NCI-H748 (cell line): ENCODE measurements around the gene RBM15B.
"Not testable (repeated sequence)": the region's sequence is repeated elsewhere in the genome, so short reads cannot be mapped to it uniquely, and the experiment has no call there.

ENCODE experiments used
- DNase-seq: peaks from one replicate; lab custom pipeline; 2025; ENCODE audit not compliant: unreplicated experiment; lab: John Stamatoyannopoulos, UW

The RBM15B gene, protein sequence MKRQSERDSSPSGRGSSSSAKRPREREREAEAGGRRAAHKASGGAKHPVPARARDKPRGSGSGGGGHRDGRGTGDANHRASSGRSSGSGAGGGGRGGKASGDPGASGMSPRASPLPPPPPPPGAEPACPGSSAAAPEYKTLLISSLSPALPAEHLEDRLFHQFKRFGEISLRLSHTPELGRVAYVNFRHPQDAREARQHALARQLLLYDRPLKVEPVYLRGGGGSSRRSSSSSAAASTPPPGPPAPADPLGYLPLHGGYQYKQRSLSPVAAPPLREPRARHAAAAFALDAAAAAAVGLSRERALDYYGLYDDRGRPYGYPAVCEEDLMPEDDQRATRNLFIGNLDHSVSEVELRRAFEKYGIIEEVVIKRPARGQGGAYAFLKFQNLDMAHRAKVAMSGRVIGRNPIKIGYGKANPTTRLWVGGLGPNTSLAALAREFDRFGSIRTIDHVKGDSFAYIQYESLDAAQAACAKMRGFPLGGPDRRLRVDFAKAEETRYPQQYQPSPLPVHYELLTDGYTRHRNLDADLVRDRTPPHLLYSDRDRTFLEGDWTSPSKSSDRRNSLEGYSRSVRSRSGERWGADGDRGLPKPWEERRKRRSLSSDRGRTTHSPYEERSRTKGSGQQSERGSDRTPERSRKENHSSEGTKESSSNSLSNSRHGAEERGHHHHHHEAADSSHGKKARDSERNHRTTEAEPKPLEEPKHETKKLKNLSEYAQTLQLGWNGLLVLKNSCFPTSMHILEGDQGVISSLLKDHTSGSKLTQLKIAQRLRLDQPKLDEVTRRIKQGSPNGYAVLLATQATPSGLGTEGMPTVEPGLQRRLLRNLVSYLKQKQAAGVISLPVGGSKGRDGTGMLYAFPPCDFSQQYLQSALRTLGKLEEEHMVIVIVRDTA

GRCh38 chr3:51391075-51391565 lies at the start of gene RBM15B:
Gene RBM15B (plus strand): TSS chr3:51391285. CDS start chr3:51391400, 115 bp downstream.
- peak; percentile 94 for DNase-seq

DNA sequence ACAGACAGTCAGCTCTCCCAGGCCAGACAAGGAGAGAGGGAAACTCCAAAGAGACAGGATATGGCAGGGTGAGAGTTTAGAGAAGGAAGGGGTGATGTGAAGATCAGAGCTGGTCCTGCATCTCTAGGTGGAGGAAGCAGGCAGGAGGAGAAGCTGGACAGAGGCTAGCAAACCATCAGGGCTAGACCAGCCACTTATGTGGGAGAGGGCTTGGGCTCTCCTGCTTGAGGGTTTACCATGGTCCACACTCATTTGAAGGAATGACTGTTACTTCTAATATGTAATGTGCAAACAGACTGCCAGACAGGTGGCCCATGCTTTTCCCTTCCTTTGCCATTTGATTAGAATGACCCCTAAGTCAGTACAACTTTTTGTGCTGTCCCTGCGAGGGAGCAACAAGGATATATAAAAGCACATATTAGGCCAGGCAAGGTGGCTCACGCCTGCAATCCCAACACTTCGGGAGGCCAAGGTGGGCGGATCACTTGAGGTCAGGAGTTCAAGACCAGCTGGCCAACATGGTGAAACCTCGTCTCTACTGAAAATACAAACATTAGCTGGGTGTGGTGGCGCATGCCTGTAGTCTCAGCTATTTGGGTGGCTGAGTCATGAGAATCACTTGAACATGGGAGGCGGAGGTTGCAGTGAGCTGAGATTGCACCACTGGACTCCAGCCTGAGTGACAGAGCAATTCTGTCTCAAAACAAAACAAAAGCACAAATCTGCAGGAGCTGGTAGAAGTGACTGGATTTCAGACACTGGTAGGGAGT lies 47.0 kb upstream of the RBM15B start:
- DNase-seq, result no peak

DNA sequence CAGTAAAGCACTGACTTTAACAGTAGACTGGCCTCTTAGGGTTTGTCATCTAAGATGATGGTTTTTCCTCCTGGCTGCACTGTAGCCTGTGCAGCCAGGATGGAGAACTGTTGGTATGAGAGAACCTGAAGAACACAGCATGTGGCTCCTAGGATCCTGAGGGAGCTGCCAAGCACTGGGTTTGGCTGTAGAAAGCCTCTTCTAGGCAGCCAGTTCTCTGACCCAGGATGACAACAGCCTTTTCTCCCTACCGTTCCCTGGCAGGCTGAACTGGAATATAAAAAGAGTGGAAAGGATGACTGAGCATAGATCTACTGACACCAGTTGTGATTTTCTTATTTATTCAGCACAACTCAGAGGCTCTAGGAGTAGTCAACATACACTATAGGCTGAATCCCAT lies 40.3 kb upstream of the RBM15B start:
- DNase-seq, result no peak

- DNase-seq, result no peak
Measured at GRCh38 chr3:51353131-51353530, 38.0 kb upstream of the RBM15B start.

- DNase-seq, result no peak
Measured at GRCh38 chr3:51353691-51354090, 37.4 kb upstream of the RBM15B start.

- DNase-seq, result no peak
Measured at GRCh38 chr3:51354172-51354571, 36.9 kb upstream of the RBM15B start.

- no peak for DNase-seq
Measured at GRCh38 chr3:51354731-51355615, 36.1 kb upstream of the RBM15B start.

- no peak for DNase-seq
Measured at GRCh38 chr3:51355891-51356578, 35.0 kb upstream of the RBM15B start.

- DNase-seq, result no peak
Measured at GRCh38 chr3:51357856-51358255, 33.2 kb upstream of the RBM15B start.

DNA sequence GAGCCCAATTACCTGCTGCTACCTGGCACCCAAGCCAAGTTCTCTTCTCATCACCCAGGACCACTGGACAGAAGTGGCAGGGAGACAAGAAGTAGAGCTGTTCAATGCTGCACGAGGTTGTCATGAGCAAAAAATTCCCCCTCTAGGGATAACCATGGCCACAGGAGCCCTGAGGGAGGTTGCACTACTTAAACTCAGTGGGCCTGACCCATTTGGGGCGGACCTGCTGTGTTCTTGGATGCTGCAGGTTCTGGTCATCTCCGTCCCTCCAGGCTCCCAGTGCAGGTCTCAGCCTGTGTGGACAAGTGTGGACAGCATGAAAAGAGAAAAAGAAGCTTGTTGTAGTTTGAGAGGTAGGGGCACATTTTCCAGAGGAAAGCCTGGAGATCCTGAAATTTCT lies 32.1 kb upstream of the RBM15B start:
- no peak for DNase-seq

GRCh38 chr3:51360806-51361205 lies 30.3 kb upstream of the RBM15B start:
- no peak for DNase-seq

DNA sequence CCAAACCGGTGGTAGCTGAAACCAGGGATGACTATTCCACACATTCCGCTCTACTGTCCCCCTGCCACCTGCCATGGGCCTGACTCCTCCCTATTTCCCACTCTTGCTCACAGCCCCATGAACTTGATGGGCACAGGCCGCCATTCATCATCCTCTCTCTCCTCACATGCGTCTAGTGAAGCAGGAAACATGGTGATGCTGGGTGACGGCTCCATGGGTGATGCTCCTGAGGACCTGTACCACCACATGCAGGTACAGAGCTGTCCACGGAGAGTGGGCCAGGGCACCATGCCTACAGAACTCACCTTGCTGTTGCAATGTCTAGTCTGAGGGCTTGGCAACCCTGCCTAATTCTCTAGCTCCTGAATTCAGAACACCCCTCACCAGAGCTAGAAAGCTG lies 29.3 kb upstream of the RBM15B start:
- DNase-seq, result no peak

DNA sequence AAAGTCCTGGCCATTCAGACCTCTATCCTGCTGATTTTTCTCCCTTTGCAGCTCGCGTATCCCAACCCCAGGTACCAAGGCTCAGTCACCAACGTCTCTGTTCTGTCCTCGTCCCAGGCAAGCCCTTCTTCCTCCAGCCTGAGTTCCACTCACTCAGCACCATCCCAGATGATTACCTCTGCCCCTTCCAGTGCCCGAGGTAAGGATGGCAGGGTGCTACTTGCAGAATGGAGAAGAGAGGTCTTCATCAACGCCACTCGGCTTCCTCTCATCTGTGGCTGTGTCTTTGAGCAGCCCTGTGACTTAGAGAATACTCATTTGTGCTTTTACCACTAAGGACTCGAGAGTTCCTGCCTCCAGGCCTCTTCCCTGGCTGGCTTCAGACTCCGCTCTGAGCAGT lies 28.6 kb upstream of the RBM15B start:
- no peak for DNase-seq

DNA sequence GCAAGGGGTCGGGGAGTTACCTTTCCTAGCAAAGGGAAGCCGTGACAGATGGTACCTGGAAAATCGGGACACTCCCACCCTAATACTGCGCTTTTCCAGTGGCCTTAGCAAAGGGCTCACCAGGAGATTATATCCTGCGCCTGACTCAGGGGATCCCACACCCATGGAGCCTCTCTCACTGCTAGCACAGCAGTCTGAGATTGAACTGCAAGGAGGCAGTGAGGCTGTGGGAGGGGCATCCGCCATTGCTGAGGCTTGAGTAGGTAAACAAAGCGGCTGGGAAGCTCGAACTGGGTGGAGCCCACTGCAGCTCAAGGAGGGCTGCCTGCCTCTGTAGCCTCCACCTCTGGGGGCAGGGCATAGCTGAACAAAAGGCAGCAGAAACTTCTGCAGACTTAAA lies 22.8 kb upstream of the RBM15B start:
- not testable (repeated sequence) for DNase-seq

DNA sequence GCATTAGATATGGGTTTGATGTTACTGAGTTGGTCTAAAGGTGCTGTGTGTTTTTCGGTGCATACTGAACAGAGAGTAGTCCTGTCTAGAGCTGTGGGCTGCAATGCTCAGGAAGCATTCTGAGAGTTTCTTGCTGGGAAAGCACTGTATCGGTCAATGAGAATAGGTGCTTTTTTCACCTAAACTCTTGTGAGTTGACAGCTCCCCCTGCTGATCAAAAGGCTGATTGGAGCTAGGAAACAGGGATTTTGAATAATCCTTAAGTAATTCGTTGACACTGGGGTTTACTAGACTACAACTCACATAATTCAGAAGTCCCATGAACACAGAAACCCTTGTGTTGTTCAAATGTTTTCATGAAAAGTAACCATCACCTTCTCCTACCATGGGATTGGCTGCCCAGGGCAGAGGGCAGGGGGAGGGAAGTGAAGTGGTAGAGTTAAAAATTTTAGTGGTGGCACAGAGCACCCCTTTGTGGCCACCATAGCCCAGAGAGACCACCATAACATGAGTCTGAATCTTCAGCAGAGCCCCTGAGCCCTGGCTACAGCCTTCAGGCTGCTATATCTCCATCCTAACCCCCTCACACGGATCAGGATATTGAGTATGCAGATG lies 19.0 kb upstream of the RBM15B start:
- DNase-seq, result peak; percentile 59

DNA sequence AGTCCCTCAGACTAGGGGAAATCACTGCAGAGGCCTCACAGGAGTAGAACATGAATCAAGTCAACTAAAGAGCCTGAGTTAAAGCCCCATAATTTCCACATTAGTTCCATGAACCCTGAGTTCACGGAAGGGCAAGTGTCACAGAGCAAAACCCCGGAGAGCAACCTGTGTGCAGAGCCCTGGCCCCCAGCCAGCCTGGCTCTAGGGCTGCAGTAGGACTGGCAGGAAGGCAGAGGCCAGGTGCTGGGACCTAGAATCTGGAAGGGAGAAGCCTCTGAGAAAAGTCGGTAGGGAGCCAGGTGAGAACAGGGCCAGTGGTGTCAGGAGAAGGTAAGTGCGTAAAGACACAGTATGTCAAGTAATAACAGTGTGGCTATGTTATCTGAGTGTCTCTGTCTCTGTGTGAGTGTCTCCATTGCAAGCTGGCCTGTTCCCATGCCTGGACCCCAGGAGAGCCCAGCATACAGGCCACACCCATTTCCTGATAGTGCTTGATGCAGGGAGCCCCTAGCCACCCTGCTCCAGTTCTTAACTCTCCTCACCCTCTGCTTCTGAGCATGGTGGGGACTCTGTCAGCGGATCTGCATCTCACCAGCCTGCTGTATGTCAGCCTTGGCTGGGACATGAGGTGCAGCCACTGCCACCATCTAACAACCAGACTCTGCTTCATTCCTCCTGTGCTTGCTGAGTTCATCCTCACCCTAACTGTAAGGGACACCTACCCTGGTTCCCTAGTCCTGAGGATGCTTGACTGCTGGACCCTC lies 17.2 kb upstream of the RBM15B start:
- DNase-seq, result no peak

- no peak for DNase-seq
Measured at GRCh38 chr3:51374456-51374855, 16.6 kb upstream of the RBM15B start.

GRCh38 chr3:51375136-51375535 lies 15.9 kb upstream of the RBM15B start:
- DNase-seq, result no peak
